HG03469 (cell line): Measurements from ENCODE around the gene TBPL1.

Experiments
- ATAC-seq: cut with Tn5 transposase; IDR thresholded peaks from one replicate; pipeline ENCODE4 v1.9.1; 2021; ENCODE audit warnings: mild to moderate bottlenecking, moderate library complexity, moderate number of reproducible peaks; ENCODE audit not compliant: unreplicated experiment

The TBPL1 gene

DNA sequence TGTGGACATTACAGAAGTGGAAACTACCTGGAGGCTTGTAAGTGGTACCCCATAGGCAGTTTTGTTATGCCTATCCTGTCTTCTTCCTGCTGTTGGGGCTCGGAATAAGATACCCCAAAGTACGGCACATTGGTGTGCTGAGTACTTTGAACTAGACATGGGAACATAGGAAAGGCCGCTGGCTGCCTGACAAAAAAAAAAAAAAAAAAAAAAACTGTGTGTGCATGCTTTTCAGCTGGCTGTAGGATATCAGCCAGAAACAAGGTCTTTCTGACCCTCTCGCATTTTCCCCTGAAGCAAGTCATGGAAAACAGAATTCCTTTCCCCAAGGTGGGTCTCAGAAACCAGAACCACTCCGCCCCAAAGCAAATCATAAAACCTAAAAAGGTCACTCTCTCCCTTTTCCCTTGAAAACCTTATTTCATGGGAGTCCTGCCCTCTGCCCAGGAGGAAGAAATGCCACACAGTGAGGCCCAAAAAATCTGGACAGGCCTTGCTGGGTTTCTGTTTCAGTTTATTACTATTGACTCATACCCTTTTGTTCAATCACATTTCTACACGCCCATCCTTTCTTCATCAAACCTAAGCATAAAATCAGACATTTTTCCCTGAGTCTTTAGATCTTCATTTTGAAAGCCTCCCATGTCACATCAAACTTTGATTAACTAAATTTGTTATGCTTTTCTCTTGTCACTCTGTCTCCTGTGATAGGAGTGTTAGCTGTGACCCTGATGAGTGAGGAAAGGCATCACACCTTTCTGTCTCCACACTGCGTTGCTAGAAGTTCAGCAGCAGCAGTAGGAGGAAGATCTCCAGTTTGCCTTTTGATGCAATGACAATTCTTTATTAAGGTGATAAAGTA lies 82.2 kb downstream of the TBPL1 start:
- no peak for ATAC-seq

DNA sequence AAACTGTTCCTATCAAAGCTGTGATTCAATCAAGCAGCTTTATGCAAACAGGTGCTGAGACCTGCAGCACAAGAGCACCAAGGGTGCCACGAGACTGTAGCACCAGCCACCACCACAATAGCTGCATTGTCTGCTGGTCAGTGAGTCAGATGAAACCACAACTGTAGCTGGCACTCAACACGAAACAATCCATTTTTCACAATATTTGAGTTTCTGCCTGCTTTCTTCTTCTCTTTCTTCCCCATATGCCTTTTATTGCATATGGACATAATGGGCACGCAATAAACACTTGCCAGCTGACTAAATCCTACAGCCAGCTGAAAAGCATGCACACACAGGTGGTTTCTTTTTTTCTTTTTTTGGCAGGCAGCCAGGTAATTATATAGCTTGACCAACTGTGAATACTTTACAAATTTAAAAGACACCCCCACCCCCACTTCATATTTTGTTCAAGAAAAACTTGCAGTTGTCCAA lies 82.8 kb downstream of the TBPL1 start:
- ATAC-seq: no peak

DNA sequence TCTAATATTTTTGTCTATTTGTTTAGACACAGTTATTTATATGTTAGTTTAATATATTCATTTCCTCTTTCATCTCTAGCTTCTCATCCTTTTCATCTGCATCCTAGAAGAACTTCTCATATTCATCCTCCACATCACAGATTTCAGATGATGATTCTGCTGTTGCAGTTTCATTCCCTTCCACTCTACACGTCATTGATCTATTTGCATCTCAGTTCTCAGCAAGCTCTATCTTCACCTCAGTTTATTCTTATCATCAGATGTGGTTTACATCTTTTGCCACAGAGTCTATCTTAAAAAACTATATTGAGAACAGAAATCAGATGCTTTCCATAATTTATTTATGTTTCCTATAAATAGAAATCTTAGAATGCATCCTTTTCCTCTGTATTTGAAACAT lies 86.1 kb downstream of the TBPL1 start:
- no peak for ATAC-seq
